NB4 (cell line): Measurements from ENCODE around the gene CCIN.

Source experiments
- CTCF ChIP-seq: IDR thresholded peaks from one replicate; pipeline ENCODE4 v1.5.1; 2012; ENCODE audit warnings: low read depth, low read length
- POLR2A ChIP-seq: IDR thresholded peaks from 2 replicates; pipeline ENCODE4 v1.6.1; 2011; ENCODE audit warnings: mild to moderate bottlenecking; ENCODE audit not compliant: insufficient read length; ENCODE audit errors: extremely low read depth

- TF ChIP-seq CTCF, result no peak
- TF ChIP-seq POLR2A, result no peak
Observed at GRCh38 chr9:36207546-36208012, 38.4 kb downstream of the CCIN start.
